Stimulated activated CD8-positive, alpha-beta memory T cell treated with anti-CD3 and anti-CD28 coated beads, Interleukin-7, amount 100 ng/mL, for 4 hours (primary cell): Measurements from ENCODE around the gene ARL5B.

Source experiments
- DNase-seq, 2 donors: peaks; one replicate each; pipeline ENCODE4 v3.0.0-alpha.2; 2020; ENCODE audit warnings: low read depth in 2 of 2

Gene ARL5B

DNA sequence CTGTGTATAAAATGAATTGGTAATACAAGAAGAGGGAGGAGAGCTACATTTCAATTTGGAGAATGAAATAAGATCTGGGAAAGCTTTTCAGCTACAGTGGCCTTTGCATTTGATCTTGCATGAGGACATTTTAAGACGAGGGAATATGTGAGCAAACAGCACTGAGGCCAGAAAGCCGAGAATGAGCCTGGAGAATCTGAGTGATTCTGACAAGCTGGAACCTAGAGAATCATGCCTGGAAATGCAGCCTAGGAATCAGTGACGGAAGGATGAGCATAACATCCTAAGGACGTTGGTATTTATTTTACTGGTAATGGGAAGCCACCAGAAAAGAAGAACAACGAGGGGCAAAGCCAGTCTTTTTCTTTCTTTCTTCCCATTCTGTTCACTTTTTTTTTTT, 44.3 kb downstream of the ARL5B start:
- no peak for DNase-seq

DNA sequence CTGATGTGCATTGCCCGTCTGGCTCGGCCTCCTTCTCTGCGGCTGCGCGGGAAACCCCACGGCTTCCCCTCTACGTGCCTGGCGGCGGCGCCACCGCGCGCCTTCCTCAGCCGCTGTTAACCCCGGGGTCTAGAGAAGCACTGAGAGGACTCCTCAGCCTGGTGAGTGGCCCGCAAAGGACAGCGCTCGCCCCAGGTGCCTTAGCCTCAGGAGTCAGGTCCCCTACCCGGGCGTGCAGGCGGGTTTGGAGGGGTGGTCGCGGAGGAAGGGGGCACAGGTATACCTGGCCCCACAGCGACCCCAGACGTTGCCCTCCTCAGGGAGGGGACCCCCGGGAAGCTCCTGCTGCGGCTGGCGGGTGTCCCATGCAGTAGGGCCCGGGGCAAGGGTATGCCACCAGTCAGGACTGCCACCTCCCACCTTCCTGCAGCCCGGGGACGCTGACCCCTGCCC, 51.0 kb downstream of the ARL5B start:
- DNase-seq = no peak

DNA sequence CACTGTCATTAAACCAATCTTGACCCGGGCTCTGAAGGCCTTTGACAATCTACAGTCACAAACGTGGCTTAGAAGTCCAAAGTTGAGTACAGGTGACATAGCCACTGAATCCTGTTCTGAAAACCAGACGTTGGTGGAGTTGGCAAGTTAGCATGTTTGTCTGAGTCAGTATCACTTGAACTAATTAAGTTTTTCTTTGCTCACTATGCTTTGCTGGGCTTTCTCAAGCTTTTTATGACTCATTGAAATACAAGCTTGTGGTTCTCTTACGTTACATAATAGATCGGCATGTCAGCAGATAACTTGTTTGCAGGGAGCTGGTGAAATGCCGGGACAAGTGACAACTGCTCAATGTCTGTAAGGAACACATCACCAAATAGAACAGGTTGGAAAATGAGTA, 53.8 kb downstream of the ARL5B start:
- no peak for DNase-seq

DNA sequence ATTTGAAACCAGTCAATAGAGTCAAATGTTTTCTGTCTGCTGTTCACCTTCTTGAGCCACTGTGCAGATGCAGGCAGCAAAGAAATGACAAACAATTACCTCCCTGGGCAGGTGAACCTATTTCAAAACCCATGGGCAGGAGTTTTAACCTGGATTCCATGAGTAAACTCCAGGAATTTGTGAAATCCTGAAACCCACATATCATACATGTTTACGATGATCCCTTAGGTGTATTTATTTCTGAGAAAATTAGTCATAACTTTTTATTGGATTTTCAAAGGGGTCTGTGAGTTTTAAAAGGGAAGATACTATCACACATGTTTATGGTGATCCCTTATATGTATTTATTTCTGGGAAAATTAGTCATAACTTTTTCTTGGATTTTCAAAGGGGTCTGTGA, 59.8 kb downstream of the ARL5B start:
- no peak for DNase-seq

DNA sequence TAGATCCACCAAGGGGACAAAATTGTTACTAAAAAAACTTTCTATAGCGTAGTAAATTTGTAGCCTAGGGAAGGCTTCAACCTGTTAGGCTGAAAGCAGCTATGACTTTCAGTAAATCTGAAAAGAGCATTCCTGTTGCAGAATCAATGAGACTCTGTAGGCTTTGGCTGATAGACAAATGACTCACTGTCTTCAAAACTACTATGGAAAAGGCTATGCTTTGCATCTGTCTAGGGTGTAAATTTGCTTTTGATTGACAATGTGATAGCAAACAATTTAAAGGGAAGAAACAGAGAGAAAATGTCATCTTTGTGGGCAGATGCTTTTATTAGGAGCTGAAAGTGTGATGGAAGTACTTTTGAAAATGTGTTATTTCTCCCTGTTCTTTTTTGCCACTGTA, 60.6 kb downstream of the ARL5B start:
- DNase-seq = no peak

DNA sequence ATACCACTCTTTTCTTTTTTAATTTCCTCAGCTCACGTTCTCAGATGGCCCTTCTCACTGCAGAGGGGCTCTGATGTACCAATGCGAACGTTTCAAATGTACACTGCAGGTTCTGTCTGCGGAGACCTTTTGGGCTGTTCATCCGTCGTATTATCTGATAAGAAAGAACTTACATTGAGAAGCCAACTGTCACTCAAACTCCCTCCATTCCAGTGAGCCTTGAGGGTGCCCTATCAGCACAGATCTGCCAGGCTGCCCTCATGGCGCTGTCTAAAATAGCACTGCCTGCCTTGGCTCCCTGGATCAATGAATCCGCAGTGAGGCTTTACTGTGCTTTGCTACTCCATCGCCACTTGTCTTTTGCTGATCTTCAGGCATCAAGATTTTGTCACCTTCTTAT, 61.8 kb downstream of the ARL5B start:
- DNase-seq = no peak

DNA sequence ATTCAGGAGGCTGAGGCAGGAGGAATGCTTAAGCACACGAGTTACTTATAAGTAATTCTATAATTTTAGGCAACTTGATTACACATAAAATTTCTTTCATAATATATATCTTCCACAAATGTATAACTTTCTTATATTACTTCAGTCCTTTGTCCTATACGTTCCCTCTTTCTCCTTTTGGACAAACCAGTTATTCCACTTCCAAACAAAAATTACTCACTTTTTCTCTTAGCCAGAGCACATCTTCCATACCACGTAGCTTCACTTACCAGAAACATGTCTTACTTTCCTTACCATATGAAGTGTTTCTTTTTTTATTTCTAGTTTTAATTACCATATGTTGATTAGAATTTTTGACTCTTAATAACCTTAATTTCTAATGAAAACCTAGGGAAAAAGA, 64.6 kb downstream of the ARL5B start:
- no peak for DNase-seq
